Fibroblast of lung (primary cell): Measurements from ENCODE around the gene F11.
"Not testable (repeated sequence)": the region's sequence is repeated elsewhere in the genome, so short reads cannot be mapped to it uniquely, and the experiment has no call there.

ENCODE experiments used
- CTCF ChIP-seq, 2 donors: IDR thresholded peaks in 1 of 2; conservative IDR thresholded peaks in 1 of 2; 1 replicate in 1 of 2; 2 replicates in 1 of 2; pipeline ENCODE4 v1.5.1; 2011 to 2012; ENCODE audit warnings: low read length in 2 of 2, control low read depth in 1 of 2, inconsistent platforms in 1 of 2, low read depth in 1 of 2, mild to moderate bottlenecking in 1 of 2
- EZH2 ChIP-seq: IDR thresholded peaks from 2 replicates; pipeline ENCODE4 v1.5.1; 2012; ENCODE audit warnings: low read length, control low read depth, mild to moderate bottlenecking; ENCODE audit errors: missing control alignments

DNA sequence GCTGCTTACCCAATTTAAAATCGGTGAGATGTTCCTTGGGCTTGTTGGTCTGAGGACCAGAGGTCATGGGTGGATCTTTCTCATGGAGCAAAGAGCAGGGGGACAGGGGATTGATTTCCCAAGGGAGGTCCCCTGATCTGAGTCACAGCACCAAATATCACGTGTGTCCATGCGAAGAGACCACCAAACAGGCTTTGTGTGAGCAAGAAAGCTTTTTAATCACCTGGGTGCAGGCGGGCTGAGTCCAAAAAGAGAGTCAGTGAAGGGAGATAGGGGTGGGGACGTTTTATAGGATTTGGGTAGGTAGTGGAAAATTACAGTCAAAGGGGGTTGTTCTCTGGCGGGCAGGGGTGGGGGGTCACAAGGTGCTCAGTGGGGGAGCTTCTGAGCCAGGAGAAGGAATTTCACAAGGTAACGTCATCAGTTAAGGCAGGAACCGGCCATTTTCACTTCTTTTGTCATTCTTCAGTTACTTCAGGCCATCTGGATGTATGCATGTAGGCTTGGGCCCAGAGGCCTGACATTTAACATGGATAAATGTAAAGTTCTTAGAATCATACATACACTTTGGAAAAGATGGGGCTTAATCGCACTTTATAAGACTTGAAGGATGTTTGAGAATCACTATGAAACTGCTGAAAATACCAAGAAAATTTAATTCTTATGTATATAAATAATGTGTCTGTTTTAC lies 18.8 kb upstream of the F11 start:
- TF ChIP-seq CTCF (conservative IDR thresholded peaks at IDR 0.05 in 1 of 2, IDR thresholded peaks at IDR 0.05 in 1 of 2; ENCODE audit: low read depth in 1 of 2, low read length in 2 of 2); EZH2: not testable (repeated sequence)
